ENCODE data around the gene SLC9A3. TPM values are rescaled to one million over a fixed set of nuclear protein-coding genes. Genes with fewer than 3 reads are reported as not detected.
A peak's percentile ranks its signal among the peaks of the same experiment; 100 is the strongest.

SLC9A3 gene
- total and polyA plus RNA-seq, 2 of the 13 experiments (the other 11 are each of a cell fraction or from before 2014, with no cell fraction given) = 1.5 to 1.8 TPM

GRCh38 chr5:472656-473550, 51.3 kb downstream of the SLC9A3 start (continued):
- TF ChIP-seq ZNF318 (CRISPR knock-in tag; IDR thresholded peaks at IDR 0.05) (no peak; the same call in 1 of the 2 replicates), ZNF670 (CRISPR knock-in tag; IDR thresholded peaks at IDR 0.05; ENCODE audit: borderline replicate concordance) (no peak), ZNF44 (CRISPR knock-in tag; IDR thresholded peaks at IDR 0.05) (peak; percentile 77; the same call in 1 of the 2 replicates), TOPORS (CRISPR knock-in tag; IDR thresholded peaks at IDR 0.05) (peak; percentile 68; the same call in 1 of the 2 replicates), ZNF549 (CRISPR knock-in tag; IDR thresholded peaks at IDR 0.05) (no peak), BATF2 (CRISPR knock-in tag; IDR thresholded peaks at IDR 0.05) (peak; percentile 97), SRY (CRISPR knock-in tag; IDR thresholded peaks at IDR 0.05) (peak; percentile 99), ZNF333 (CRISPR knock-in tag; IDR thresholded peaks at IDR 0.05; ENCODE audit: borderline replicate concordance) (peak; percentile 84; the same call in 1 of the 2 replicates), ZNF260 (CRISPR knock-in tag; IDR thresholded peaks at IDR 0.05; ENCODE audit: borderline replicate concordance, low read depth) (no peak), FIP1L1 (IDR thresholded peaks at IDR 0.05; ENCODE audit: borderline replicate concordance, insufficient read depth, low read depth, low read length) (no peak), ZNF589 (CRISPR knock-in tag; conservative IDR thresholded peaks at IDR 0.05) (peak; percentile 93), ZNF10 (CRISPR knock-in tag; IDR thresholded peaks at IDR 0.05; ENCODE audit: borderline replicate concordance, low read depth) (no peak), TIGD3 (CRISPR knock-in tag; IDR thresholded peaks at IDR 0.05; ENCODE audit: borderline replicate concordance) (no peak), TOE1 (CRISPR knock-in tag; IDR thresholded peaks at IDR 0.05) (peak; percentile 44; the same call in 1 of the 2 replicates), E2F5 (CRISPR knock-in tag; conservative IDR thresholded peaks at IDR 0.05) (peak; percentile 85), HOXA3 (CRISPR knock-in tag; IDR thresholded peaks at IDR 0.05) (peak; percentile 91)

Data from HepG2 (cell line).